Right atrium auricular region (tissue), 2 donors: Measurements from ENCODE around the gene RGS6. TPM values are rescaled to one million over a fixed set of nuclear protein-coding genes. Genes with fewer than 3 reads are reported as not detected.

Experiments used
- DNase-seq: peaks from one replicate; pipeline ENCODE4 v3.0.0-alpha.2; 2019; ENCODE audit warnings: low spot score
- H3K27ac ChIP-seq, 2 donors: fragments of 200-600 bp; sonication (generic); 1 replicate in 1 of 2; 2 replicates in 1 of 2; pipeline ENCODE4 v1.5.1; 2016 to 2019
- H3K27me3 ChIP-seq, 2 donors: fragments of 200-600 bp; sonication (generic); one replicate each; pipeline versions ENCODE4 v1.5.1 to v1.6.0; 2017 to 2019
- H3K36me3 ChIP-seq: fragments of 200-600 bp; sonication (generic); one replicate; pipeline ENCODE4 v1.5.1; 2016
- H3K4me1 ChIP-seq, 2 donors: fragments of 200-600 bp; sonication (generic); one replicate each; pipeline versions ENCODE4 v1.5.1 to v1.6.0; 2017 to 2019
- H3K4me3 ChIP-seq, 2 donors: fragments of 200-600 bp; sonication (generic); 1 replicate in 1 of 2; 2 replicates in 1 of 2; pipeline ENCODE4 v1.5.1; 2017 to 2019; ENCODE audit warnings: mild to moderate bottlenecking in 1 of 2, moderate library complexity in 1 of 2
- H3K9me3 ChIP-seq, 2 donors: fragments of 200-600 bp; sonication (generic); one replicate each; pipeline ENCODE4 v1.5.1; 2019
- CTCF ChIP-seq, 2 donors: fragments of 200-600 bp; sonication (generic); IDR thresholded peaks; one replicate each; pipeline ENCODE4 v1.5.1; 2019; ENCODE audit warnings: antibody characterized with exemption in 2 of 2
- total RNA-seq, 2 donors: library from RNA; depleted of rRNA; stranded (reverse); fragments of >200 nt; gene quantifications; one replicate each; pipeline ENCODE4 v1.1.0, GENCODE V29; 2016

Gene RGS6
- total RNA-seq, 2 donors from 2014 or later: 12.1 to 13.1 TPM

GRCh38 chr14:72594099-72594901 lies 662.1 kb downstream of the RGS6 start:
- no peak overlapping the region for H3K27ac ChIP-seq
- H3K36me3 ChIP-seq: no peaks in the 10 kb centered on the region
- no peaks in the 10 kb centered on the region for H3K9me3 ChIP-seq
- no peak for DNase-seq
- H3K4me1 ChIP-seq: no peaks in the 10 kb centered on the region
- no peaks in the 10 kb centered on the region for H3K27me3 ChIP-seq
- no peak overlapping the region for H3K4me3 ChIP-seq
- TF ChIP-seq CTCF (IDR thresholded peaks at IDR 0.05): no peak

- H3K4me1 ChIP-seq: no peaks in the 10 kb centered on the region
- no peaks in the 10 kb centered on the region for H3K9me3 ChIP-seq
- H3K4me3 ChIP-seq: no peak overlapping the region
- no peaks in the 10 kb centered on the region for H3K36me3 ChIP-seq
- H3K27ac ChIP-seq: no peak overlapping the region
- no peak for TF ChIP-seq CTCF (IDR thresholded peaks at IDR 0.05)
- no peaks in the 10 kb centered on the region for H3K27me3 ChIP-seq
- DNase-seq: no peak
Observed at GRCh38 chr14:72595152-72595862, 663.1 kb downstream of the RGS6 start.

- DNase-seq: no peak
- no peaks in the 10 kb centered on the region for H3K27me3 ChIP-seq
Observed at GRCh38 chr14:72597252-72598233, 665.3 kb downstream of the RGS6 start.

GRCh38 chr14:72598306-72598705 lies 666.1 kb downstream of the RGS6 start:
- H3K4me3 ChIP-seq: no peak overlapping the region
- no peak for TF ChIP-seq CTCF (IDR thresholded peaks at IDR 0.05)

More at GRCh38 chr14:72597252-72598233, 665.3 kb downstream of the RGS6 start:
- no peaks in the 10 kb centered on the region for H3K36me3 ChIP-seq
- no peaks in the 10 kb centered on the region for H3K4me1 ChIP-seq
- no peak overlapping the region for H3K27ac ChIP-seq
- H3K4me3 ChIP-seq: no peak overlapping the region
- TF ChIP-seq CTCF (IDR thresholded peaks at IDR 0.05): no peak
- no peaks in the 10 kb centered on the region for H3K9me3 ChIP-seq

GRCh38 chr14:72599579-72600470 lies 667.6 kb downstream of the RGS6 start:
- no peak for DNase-seq
- no peak for TF ChIP-seq CTCF (IDR thresholded peaks at IDR 0.05)
- Histone ChIP-seq H3K4me3 (no peak overlapping the region), H3K27ac (no peak overlapping the region), H3K9me3 (no peaks in the 10 kb centered on the region), H3K4me1 (no peaks in the 10 kb centered on the region), H3K36me3 (no peaks in the 10 kb centered on the region), H3K27me3 (no peaks in the 10 kb centered on the region)

More at GRCh38 chr14:72598306-72598705, 666.1 kb downstream of the RGS6 start:
- Histone ChIP-seq H3K4me1 (no peaks in the 10 kb centered on the region), H3K27ac (no peak overlapping the region), H3K9me3 (no peaks in the 10 kb centered on the region), H3K36me3 (no peaks in the 10 kb centered on the region), H3K27me3 (no peaks in the 10 kb centered on the region)
- no peak for DNase-seq
